ELR (cell line): ENCODE measurements around the gene SPAG5.
"Not testable (repeated sequence)": the region's sequence is repeated elsewhere in the genome, so short reads cannot be mapped to it uniquely, and the experiment has no call there.

ENCODE experiments used
- DNase-seq: peaks from one replicate; pipeline ENCODE4 v3.0.0-alpha.2; 2015; ENCODE audit warnings: low read depth

SPAG5 gene

DNA sequence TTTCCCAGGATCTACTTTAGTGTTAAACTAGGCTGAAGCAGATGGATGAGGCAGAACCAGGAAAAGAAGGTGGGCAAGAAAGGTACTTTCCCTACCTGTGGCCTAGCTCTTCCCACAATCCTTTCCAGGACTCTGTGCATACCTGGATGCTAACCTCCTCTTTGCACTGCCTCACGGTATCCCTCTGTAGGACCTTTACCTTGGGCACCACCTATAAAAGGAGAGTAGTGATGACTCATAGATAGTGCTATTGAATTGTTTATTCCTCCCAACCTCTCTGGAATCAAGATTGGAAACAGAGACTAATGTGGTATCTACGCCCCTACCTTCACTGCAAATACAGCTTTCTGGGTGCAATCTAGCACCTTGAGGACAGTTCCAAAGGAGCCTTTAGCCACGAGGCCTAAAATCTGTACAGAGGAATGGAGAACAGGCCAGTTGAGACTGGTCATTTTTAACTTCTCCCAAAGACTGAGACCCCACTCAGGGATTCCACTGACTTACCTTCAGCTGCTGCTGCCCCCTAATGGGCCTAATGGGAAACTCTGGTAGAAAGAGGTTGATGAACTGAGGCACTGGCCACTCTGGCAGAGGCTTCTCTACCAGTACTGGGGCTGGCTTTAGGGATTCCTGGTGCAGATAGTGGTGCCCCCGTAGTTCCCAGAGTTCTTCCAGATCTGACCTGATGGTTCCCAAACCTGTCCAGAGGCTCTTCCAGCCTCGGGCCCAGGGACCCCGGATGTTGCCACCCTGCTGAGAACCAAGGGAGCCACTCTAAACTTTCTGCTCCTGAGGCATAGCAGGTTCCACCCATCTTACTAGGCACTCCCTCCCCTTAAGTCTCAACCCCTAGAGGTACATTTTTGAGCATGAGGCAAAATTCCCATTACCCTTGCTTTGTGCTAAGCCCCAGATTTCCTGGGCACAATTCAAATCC is 14.4 kb upstream of the SPAG5 start:
- DNase-seq, result peak; percentile 60

DNA sequence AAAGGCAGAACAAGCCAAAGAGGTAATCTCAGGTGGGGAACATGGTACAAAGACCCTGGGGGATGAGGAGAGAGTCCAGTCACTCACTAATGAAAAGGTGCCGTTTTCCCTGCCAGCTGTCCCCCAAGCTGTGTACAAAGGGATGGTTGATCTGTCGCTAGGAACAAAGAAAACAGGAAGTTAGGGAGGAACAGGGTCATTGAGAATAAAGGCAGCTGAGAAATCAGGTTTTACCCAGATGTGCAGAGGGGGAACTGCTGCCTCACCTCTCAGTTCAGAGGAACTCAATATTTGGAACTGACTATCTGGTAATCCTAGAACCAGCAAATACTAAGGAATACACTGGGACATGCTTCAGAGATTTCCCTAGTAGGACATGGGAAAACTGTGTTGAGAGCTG is 13.7 kb upstream of the SPAG5 start:
- DNase-seq, result no peak

DNA sequence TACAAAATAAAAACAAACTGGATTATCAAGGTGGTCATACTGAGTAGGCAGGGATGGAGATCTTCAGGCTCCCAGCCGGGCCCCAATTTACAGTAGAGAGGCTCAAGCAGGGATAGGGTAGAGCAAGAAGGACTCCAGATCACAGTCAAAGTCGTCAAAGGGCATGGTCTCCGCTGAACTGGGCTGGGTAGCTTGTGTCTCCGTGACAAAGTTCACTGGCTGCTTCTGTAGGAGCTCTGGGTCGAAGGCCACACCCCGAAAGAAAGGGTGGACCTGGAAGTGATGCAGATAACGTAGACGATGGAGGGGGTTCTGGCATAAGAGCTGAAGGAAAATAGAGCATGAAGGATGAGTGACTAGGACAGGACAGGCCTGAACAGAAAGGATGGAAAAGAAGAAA is 11.6 kb upstream of the SPAG5 start:
- DNase-seq, result no peak

DNA sequence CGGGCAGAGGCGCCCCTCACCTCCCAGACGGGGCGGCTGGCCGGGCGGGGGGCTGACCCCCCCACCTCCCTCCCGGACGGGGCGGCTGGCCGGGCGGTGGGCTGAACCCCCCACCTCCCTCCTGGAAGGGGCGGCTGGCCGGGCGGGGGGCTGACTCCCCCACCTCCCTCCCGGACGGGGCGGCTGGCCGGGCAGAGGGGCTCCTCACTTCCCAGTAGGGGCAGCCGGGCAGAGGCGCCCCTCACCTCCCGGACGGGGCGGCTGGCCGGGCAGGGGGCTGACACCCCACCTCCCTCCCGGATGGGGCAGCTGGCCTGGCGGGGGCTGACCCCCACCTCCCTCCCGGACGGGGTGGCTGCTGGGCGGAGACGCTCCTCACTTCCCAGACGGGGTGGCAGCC is 5.2 kb upstream of the SPAG5 start:
- not testable (repeated sequence) for DNase-seq

DNA sequence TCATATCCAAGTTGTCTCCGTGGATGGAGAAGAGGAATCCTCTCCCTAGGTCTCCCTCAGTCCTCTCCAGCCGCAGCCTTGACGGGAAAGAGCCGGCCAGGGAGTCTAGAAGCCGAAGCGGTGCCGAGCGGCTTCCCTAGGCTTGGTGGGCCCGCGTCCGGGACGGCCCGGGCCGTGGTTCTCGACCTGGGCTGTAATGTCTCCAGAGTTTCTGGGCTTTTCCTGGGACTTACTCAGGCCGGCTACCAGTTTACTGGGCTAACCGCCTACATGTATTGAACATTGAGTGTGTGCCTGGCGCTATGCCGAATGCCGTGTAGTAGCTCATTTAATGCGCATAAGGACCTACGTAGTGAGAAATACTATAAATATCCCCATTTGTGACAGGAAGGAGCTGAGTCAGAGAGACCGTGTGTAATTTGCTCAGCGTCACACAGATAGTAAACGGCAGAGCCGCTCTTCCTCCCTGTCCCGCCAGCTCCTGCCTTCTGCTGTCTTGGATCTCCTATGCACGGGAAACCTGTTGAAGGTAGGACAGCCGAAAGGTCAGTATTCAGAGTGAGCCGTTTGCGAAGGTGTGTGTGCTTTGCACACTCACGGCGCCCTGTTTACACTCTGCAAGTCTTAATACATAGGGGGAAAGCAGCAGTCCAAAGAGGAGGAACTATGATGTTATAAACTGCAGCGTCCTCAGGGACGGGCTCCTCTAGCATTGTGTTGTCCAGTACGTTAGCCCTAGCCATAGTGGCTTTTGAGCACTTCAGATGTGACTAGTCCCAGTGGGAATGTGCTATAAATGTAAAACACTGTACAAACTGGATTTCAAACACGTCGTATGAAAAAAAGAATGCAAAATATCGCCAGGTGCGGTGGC is 723 bp upstream of the SPAG5 start:
- DNase-seq, result peak; percentile 97

DNA sequence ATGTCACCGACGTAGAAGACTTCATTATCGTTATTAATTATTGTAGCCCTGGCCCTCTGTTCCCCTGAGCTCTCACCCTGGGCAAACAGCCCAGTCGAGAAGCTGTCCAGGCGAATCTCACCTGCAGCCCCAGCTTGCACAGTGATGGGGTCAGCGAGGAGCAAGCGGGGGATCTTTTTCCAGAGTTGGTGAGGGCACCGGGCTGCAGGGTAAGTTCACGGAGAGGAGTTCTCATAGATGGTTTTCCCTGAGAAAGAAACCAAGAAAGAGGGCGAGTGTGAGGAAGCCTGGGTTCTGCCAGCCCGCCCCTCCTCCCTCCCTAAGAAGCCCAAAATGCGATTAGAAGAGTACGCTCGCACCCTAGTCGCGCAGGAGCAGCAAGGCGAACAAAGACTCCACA is 436 bp downstream of the SPAG5 start:
- DNase-seq, result no peak

DNA sequence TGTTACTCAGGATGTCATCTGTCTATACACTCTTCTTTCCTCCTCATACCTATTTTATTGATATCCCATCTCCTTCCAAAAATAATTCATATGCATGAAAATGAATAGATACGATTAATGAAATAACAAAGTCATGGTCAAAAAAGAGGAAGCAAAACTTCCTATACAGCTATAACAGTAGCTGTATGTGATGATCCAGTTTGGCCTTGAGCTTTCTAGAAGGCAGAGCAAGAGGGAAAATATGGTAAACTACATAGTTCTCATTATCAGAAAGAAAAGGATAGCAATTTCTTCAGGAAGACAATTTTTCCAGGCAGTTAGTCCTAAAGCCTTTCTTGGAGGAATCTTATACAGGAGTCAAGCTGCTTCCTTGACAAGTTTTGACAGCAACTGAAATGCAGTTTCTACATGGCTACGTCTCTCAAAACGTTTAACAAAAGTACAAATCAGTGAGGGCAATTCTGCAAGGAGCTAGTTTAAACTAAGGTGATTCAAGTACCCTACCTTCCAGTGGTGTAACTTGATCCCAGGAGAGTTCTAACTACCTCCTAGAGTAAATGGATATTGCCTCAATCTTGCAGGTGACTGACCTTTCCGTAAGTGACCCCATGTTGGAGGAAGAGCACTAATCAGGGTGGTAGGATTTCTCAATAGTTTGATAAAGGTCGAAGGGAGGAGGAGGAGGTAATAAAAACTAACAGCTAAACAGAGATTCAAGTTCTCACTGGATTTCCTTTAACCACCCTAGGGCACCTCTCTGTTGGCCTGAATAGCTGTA is 1.0 kb downstream of the SPAG5 start:
- no peak for DNase-seq

DNA sequence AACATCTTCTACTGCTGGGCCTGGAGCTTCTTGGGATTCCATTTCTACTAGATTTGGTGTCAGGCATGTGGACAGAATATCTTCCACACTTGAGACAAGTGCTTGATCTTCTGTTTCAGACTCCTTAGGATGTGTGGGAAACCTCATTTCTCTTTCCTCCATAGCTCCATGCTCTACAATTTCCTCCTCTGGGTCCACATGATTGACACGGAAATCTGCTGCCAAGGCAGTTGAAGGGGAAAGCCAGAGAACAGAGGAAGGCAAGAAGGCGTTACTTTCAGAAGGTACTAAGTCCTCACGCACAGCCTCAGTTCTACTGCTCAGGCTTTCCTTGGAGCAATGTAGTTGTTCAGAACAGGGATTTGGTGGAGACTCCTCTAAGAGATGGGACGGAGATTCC is 6.6 kb downstream of the SPAG5 start:
- DNase-seq, result no peak

DNA sequence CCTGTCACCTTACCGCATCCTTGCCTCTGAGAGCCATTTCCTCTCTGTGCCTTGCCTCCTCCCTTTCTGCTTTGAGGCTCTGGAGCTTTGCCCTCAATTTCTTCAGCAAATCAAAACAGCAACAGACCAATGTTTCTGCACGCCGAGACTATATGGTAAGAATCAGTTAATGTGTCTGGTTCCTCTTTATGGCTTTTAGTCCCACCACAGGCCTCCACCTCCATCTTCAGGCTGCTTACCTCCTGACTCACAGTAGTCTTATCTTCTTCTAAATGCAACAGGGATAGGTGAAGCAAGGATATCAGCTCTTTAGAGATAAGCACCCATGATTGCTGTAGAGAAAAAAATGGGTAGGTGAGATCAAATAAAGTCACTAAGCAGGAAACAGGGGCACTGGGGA is 13.0 kb downstream of the SPAG5 start:
- no peak for DNase-seq

DNA sequence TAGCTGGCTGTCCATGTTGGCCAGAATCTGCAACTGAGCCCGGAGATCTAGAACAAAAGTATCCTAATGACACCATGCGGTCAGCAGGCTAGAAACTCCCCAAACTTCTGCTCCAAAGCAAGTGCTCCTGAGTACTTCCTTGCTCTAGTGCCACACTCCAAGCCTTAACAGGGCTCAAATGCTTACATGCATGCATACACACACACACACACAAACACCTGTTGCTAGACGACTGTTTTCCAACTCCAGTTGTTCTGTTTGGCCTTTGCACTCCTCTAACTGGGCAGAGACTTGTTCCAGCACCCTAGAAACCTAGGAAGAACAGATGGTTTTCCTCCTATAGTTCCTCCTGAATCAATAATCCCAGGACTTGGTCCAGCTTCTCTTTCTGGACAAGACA is 14.4 kb downstream of the SPAG5 start:
- DNase-seq, result no peak

DNA sequence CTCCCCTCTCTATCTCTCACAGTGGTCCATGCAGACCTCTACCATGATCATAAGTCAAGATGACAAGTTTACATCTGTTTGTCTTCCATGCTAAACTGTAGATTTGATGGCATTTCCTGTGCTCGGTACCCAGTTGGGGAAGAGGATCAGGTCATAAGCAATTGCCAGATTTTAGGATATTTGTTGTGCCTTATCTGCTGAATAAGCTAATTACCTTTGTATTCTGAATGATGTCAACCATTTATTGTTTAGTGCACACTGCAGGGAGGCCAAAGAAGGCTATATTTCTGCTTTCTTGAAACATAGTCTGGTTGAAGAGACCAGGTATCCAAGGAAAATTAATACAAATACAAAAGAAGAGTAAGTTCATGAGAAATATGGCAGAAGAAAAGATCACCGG is 16.3 kb downstream of the SPAG5 start:
- DNase-seq, result no peak

DNA sequence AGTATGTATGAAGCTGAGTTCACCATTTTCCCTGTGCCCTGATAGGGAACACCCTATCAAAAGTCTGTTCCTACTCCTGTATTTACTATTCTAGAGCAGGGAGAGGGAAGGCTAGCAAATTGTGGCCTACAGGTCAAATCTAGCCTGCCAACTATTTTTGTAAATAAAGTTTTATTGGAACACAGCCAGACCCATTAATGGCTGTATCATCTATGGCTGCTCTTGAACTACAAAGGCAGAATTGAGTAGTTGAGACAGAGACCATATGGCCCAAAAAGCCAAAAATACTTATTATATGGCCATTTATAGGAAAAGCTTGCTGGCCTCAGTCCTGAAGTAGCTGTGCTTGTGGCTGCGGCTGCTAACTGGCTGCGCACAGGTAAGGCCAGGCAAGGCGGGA is 17.9 kb downstream of the SPAG5 start:
- DNase-seq, result no peak

DNA sequence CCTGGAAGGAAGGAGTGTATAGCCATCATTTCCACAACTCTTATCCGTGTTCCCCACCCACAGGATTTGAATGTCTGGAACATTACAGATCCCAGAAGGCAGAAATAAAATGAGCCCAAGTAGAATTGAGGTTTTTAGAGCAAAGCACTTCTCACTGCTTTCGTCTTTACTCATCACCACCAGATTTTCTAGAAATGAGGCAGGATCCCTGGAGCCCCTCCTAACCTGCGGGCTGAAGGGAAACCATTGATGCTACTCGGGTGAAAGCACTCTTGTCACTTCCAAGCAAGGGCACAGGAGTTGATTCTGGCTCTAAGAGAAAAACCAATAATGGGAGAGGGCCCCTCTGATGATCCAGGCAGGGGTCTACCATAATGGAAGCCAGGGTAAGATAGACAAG is 19.3 kb downstream of the SPAG5 start:
- no peak for DNase-seq

DNA sequence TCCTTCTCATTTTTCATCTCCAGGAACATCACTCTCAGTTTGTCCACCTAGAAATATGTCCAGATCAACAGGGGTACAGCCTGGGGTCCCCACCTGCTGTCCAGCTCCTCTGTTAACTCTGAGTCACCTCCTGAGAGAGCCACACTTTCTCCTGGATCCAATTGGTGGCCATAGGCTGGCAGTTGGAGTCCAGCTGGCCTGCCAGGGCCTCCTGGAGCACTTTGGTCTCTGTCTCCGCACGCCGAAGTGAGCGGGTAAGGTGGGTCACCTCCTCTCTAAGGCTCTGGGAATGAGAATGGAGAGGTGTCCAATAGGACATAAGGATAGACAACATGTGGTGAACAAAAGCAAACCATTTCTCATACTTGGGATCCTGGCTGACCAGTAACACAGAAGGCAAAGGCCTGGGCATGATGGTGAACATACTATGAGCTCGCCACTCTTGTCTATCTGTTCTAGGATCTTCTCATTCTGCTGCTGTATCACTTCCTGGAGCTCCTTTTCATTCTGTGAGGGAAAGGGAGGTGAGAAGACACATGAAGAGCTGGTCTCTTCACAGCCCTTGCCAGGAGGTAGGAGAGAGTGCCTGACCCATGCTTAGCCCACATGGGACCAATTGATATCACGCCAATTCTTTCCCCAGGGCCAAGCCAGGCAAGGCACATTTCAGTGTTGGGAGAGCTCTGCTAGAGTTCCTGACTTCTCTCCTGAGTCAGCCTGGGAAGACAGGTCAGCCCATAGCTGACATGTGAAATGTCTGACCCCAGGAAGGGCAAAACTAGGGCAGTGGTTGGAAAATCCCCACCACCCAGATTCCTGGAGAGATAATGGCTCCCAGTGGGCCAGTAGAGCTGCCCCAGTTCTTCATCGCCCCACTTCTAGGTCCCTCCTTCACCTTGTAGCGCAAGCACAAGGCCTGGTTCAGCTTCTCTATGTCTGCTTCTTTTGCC is 20.3 kb downstream of the SPAG5 start:
- no peak for DNase-seq

DNA sequence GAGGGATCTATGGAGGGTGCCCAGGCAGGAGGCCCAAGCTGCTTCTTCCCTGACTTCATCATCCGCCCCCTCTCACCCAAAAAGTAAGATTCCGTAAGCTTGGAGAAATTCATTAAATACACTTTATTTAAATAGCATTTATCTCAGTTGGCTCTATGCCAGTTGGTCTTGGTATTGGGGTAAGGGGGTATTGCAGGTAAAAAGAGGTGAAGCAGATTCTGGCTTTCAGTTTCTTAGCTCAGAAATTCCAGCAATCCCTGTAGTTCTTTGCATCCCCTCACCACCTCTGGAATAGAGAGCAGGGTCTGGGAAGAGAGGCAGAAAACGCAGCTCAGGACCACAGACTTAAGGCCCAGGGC is 21.4 kb downstream of the SPAG5 start:
- DNase-seq, result no peak

DNA sequence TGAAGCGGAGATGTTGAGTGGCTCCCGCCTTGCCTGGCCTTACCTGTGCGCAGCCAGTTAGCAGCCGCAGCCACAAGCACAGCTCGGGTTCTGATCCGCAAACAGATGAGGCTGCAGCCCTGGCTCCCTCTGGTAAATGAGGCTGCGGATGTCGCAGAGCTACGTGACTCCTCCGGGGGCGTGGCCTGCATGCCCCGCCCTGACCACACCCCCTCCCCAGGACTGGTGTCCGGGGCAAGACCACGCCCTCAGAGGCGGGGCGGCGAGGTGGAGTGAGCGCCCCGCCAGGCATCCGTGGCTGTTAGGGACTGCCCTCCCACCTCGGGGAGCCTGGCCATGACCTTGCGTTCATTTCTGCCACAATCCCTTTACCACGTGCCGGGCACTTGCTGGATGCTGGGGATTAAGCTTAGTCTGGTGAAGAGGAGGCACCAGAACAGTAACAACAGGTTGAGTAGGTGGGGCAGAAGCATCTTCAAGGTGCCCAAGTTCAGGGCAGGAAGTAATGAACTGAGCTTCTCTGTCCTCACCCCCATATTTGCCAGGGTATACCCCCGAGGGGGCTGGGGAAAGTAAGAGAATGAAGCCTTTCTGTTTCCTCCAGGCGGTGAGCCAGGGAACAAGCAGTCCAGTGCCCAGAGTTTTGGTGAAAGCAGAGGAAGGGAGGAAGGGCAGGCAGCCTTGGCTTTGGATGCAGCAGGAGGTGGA is 21.9 kb downstream of the SPAG5 start, which contains the start of gene ALDOC:
Gene ALDOC, minus strand, starts transcription at position 138 of the 708 bp plus-strand sequence. CDS start 1,363 bp downstream, outside the sequence.
- peak; percentile 94 for DNase-seq

DNA sequence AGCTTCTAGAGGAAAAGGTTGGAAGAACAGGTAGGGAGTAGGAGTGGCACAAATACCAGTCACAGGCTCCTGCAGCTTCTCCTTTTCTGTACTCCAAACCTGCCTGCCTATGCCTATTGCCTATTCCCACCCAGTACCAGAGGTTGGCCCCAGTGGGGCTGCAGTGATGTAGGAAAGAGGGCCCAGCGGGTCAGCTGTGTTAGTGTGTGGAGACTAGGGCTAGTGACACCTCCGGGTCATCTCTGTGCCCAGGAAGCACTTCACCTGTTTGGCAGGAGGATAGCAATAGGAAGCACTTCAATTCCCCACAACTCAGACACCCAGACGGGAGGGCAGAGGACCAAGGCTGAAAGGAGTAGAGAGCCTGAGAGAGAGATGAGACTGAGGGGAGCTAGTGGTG is 22.8 kb downstream of the SPAG5 start:
- DNase-seq, result not testable (repeated sequence)

DNA sequence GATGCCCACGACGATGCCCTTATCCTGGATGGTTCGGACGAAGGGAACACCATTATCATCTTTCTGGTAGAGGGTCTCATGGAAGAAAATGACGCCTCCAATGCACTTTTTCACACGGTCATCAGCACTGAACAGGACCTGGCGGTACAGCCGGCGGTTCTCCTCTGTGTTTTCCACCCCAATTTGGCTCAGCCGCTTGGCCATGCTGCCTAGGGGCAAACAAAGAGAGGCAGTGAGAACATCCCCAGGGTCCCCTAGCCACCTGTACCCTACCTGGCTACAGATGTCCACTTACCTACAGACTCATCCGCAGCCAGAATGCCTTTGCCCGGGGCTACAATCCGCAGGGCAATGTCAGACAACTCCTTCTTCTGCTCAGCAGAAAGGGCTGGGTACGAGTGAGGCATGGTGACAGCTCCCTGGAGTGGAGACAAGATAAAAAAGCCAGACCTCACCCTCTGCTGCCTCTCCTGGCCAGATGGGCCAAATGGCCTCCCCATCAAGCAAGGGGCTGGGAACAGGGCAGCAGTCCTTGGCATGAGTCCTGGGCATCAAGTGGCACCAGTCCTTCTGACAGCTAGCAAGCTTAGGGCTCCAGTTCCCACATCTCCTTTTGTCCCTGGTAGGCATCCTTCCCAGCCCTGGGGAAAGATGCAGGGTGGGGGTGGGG is 23.6 kb downstream of the SPAG5 start:
- DNase-seq, result no peak

DNA sequence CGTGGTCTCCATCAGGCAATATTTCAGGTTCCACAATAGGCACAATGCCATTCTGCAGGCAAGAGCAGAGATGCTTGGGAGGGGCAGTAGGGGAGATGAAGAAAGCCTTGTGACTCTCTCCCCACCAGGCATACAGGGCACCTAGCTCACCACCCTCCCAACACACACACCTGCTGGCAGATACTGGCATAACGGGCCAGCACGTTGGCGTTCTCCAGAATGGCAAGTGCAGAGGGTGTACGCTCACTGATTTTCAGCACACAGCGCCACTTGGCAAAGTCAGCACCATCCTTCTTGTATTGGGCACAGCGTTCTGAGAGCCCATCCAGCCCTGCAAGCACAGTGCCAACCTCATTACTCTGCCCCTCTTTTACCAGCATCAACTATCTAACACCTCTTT is 24.3 kb downstream of the SPAG5 start:
- DNase-seq, result no peak

DNA sequence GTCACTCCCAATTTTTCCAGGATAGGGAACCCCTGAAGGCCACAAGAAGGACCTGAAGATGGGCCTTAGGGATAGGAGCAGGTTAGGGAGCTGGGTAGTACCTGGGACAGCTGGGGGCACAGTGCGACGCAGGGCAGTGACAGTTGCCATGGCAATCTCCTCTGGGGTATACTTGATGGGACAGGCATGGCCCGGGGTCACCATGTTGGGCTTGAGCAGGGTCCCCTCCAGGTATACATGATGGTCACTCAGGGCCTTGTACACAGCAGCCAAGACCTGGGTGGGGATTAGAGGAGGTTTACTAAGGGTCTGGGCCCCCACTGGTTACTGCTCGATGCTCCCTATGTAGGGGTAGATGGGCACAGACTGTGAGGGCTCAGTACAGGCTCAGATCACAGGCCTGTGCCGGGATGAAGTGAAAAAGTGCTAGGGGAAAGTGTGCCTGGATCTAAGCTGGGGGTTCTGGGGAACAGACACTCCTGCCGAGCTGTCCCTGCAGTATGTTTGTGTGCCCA is 24.8 kb downstream of the SPAG5 start:
- no peak for DNase-seq
